ENCODE data around the gene GCNT1.
"Not testable (repeated sequence)": the region's sequence is repeated elsewhere in the genome, so short reads cannot be mapped to it uniquely, and the experiment has no call there.

GCNT1 gene

DNA sequence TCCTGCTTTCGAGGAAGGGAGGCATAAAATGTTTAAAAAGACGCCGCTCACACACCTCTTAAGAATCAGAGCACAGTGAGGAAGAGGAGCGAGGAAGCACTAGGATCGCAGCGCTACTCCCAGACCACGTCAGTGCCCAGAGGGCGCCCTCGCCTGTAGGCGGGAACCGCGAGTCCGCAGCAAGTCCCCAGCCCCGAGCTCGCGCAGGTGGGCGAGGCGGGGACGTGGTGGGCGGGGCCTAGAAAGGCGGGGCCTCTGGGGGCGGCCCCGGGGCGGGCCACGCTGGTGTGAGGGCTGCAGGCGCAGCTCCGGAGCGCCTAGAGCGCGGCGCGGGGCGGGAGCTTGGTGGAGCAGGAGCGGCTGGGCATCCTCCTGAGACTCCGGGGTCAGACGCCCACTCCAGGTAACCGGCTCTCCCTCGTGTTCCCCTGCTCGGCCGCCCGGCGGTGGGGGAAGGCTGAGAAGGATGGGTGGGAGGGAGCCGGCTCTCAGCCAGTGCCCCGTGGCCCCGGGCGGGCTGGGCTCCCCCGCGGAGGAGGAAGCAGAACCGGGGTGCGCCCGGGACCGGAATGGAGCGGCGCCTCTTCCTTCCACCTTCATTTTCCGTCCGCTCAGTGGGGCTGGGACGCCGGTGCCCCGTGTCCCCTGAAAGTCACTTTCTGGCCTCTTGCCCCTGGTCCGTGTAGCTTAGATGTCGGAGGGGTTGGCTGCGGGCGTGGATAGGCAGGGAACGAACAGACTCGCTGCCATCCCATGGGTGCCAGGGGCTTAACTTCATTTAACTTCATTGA lies at the start of gene GCNT1:
Gene GCNT1, plus strand, starts transcription at position 280 of the 791 bp plus-strand sequence. CDS start 43,200 bp downstream, outside the sequence.
- DNase-seq (ENCODE audit: low spot score): peak; percentile 14

DNA sequence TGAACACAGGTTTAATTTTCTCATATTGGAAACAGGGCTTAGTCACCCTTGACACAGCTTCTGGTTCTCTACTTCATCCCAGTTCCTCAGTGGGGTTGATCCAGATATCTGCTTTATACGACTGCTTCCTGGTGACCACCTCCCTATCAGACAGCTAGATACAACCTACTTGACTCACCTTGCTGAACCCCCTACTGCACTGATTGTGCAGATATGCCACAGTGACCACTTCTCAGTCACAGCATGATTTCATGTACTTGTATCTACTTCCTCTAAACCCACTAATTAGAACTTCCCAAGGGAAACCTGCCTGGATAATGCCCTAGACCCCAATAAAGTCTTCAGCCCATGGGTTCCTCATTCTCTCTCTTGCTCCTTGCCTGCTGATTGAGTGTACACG lies 46.3 kb upstream of the GCNT1 start:
- DNase-seq (ENCODE audit: low spot score): no peak

DNA sequence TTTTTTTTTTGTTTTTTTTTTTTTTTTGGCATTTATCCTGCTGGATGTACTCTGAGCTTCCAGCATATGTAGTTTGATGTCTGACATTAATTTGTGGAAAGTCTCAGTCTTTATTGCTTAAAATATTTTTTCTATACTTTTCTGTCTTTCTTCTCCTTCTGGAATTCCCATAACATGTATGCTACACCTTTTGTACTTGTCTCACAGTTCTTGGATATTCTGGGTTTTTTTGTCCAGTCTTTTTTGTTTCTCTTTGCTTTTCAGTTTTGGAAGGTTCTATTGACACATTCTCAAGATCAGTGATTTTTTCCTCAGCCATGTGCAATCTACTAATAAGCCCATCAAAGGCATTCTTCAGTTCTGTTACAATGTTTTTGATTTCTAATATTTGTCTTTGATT lies 45.3 kb upstream of the GCNT1 start:
- no peak for DNase-seq (ENCODE audit: low spot score)

DNA sequence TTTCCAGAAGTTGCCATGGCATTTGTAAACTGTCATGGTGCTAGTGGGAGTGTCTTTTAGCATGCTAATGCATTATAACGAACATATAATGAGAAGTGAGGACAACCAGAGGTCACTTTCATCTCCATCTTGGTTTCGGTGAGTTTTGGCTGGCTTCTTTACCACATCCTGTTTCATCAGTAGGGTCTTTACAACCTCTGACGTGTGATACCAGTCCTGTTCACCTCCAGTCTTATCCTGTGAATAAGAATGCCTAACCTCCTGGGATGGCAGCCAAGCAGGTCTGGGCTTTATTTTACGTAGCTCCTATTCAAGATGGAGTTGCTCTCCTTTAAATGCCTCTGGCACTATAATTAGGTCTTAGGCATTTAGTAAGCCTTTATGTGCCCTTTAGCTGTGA lies 44.3 kb upstream of the GCNT1 start:
- no peak for DNase-seq (ENCODE audit: low spot score)

DNA sequence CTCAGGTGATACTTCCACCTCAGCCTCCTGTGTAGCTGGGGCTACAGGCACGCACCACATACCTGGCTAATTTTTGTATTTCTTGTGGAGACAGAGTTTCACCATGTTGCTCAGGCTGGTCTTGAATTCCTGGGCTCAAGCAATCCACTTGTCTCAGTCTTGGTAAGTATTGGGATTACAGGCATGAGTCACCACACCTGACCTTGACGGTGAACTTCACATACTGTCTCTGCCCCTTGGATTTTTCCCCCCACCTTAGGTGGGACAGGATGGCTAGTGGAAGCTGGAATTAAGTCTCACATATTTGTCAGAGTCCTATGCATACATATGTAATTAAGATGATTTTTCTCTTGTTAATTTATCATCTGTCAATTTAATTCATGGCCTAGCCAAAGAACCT lies 43.8 kb upstream of the GCNT1 start:
- DNase-seq (ENCODE audit: low spot score): no peak

DNA sequence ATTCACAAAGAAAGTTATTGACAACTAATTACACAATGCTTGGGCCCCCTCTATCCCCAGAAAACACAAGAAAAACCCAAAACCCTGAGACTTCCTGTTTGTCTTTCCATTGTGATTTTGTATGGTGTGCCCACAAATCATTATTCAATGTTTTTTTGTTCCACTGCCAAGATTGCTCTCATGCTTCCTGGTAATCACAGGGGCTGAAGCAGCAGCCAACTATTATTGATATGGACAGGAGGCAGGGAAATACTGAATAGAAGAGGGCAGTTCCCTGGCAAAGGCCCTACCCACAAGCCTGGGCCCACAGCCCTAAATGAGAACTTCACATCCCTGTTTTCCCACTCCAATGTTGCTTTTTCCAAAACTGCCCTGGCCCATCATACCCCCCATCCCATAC lies 43.3 kb upstream of the GCNT1 start:
- no peak for DNase-seq (ENCODE audit: low spot score)

DNA sequence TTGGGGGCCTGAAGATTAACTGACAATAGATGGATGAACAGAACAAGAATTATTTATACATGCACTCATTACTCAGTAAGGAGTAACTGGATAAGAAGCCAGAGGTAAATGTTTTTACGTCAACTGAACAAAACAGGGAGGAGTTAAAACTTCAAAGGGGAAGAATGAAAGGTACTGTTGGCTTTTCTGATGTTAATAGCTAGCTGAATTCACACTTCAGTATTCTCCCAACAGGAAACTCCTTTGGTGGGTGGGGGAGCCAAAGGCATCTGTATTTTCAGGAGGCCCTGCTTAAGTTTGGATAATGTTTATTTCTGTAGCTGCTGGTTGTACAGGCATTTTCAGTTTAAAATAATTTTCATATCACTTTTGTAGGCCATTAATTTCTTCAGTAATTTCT lies 41.6 kb upstream of the GCNT1 start:
- DNase-seq (ENCODE audit: low spot score): no peak

DNA sequence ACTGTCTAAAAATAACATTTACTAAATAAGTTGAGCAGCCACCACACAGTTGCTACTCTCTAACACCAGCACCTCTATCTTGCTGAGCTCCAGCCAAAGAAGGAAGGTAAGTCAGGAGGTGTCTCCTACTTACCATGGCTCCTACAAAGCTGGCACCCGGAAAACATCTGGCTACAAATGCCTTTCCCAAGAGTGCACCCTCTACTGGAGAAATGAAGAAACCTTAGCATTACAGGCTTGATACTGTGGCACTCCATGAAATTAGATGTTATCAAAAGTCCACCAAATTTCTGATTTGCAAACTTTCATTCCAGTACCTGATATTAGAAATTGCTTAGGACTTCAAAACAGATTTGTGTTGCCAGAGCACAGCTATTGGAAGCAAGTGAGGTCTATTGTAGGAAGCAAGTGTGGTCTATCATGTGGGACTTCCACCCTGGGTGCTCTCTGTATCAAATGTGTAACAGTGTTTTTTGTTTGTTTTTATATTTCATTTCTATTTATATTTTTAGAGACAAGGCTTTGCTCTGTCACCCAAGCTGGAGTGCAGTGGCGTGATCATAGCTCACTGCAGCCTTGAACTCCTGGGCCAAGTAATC lies 39.1 kb upstream of the GCNT1 start:
- DNase-seq (ENCODE audit: low spot score): peak; percentile 11

DNA sequence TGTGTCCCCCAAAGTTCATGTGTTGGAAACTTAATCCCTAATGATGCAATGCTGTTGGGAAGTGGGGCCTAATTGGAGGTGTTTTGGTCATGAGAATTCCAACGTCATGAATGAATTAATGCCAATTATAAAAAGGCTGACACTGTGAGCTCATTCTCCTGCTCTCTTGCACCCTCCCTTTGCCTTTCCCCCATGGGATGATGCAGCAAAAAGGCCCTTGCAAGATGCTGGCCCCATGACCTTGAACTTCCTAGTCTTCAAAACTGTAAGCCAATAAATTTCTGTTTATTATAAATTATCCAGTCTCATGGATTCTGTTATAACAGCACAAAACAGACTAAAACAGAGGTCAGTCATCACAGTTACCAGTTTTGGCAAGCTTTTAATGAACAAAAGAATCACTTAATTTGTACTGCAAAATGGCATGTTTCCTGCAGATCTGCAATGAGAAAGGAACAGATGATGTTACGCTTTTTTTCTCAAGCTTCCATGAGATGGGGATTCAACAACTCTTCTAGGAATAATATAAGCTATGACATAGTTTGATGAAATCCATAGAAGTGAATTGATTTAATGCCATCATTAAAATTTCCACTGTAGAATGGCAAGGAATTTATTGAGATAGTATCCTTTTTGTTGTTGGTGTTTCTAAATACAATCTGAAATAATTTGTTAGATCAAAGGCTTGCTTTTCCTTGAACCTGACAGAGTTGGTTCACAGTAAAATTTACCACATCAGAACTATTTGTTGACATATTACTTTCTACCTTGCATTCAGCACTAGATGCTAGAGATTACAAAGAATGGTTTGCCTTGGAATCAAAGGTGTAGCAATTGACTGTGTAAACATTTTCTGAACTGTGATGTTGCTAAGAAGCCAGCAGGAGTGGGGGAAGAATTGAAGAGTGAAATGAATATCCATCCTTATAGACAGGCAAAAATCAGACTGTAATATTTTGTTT lies 35.5 kb upstream of the GCNT1 start:
- DNase-seq (ENCODE audit: low spot score): no peak

DNA sequence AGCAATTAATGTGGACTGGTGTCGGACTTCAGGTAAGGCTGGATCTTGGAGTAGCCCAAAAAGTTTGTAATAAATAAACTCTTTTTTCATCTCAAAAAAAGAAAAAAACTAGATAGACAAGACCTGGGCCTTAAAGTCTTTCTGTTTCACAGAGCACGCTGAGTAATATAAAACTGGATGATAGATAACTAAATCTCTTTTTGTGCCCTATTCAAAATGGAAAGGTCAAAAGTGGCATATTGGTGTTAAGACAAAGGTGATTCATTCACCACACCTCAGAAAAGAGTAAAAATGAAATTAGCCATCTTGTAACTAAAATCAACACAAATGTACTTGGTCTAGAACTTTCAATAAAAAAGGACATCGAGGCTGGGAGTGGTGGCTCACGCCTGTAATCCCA lies 34.5 kb upstream of the GCNT1 start:
- DNase-seq (ENCODE audit: low spot score): no peak

DNA sequence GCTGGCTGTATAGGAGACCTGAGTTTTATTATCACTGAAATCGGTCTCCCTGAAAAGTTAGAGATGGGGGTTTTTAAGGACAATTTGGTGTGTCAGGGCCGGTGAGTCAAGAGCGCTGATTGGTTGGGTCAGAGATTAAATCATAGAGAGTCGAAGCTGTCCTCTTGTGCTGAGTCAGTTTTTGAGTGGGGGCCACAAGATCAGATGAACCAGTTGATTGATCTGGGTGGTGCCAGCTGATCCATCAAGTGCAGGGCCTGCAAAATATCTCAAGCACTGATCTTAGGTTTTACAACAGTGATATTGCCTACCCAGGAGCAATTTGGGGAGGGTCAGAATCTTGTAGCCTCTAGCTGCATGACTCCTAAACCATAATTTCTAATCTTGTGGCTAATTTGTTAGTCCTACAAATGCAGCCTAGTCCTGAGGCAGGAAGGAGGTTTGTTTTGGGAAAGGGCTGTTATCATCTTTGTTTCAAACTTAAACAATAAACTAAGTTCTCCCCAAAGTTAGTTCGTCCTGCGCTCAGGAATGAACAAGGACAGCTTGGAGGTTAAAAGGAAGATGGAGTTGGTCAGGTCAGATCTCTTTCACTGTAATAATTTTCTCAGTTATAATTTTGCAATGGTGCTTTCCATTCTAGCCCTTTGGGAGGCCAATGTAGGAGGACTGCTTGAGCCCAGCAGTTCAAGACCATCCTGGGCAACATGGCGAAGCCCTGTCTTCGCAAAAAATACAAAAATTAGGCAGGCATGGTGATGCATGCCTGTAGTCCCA lies 33.1 kb upstream of the GCNT1 start:
- DNase-seq (ENCODE audit: low spot score): no peak

DNA sequence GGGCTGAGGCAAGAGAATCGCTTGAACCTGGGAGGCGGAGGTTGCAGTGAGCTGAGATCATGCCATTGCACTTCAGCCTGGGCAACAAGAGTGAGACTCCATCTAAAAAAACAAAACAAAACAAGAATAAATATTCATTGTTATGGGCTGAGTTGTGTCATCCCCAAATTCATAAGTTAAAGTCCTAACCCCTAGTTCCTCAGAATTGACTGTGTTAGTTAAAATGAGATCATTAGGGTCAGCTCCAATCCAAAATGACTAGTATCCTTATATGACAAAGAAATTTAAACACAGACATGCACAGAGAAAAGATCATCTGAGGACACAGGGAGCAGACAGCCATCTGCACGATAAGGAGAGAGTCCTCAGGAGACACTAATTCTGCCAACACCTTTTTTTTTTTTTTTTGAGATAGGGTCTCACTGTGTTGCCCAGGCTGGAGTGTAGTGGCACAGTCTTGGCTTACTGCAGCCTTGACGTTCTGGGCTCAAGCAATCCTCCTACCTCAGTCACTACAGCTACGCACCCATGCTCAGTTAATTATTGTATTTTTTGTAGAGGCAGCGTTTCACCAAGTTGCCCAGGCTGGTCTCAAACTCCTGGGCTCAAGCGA lies 32.1 kb upstream of the GCNT1 start:
- no peak for DNase-seq (ENCODE audit: low spot score)

DNA sequence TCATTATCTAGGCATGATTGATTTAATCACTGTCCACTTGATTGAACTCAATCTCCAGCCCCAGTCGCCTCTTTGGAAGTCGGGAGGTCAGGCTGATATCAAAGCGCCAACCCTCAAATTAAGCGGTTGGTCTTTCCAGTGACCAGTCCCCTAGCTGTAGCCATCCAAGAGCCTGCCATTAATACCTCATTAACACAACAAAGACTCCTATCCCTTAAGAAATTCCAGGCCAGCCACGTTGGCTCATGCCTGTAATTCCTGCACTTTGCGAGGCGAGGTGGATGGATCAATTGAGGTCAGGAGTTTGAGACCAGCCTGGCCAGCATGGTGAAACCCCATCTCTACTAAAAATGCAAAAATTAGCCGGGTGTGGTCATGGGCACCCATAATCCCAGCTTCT lies 27.4 kb upstream of the GCNT1 start:
- no peak for DNase-seq (ENCODE audit: low spot score)

DNA sequence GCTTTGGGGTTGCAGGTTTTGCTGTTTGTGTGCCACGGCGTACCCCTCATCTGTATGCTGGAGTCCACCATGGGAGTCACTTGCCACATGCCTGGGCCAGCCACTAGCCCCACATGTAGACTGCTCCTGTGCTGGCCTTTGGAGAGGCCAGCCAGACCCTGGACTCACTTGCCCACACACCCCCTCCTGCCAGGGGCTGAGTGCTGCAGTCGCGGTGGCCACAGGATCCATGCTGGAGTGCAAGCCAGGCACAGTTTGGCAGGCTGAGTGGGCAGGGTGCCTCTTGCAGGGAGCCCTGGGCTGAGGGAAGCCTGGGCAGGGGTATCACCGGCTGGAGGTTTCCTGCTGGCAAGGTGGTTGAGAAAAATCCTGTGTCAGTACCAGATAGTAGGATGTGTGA lies 25.6 kb upstream of the GCNT1 start:
- no peak for DNase-seq (ENCODE audit: low spot score)

DNA sequence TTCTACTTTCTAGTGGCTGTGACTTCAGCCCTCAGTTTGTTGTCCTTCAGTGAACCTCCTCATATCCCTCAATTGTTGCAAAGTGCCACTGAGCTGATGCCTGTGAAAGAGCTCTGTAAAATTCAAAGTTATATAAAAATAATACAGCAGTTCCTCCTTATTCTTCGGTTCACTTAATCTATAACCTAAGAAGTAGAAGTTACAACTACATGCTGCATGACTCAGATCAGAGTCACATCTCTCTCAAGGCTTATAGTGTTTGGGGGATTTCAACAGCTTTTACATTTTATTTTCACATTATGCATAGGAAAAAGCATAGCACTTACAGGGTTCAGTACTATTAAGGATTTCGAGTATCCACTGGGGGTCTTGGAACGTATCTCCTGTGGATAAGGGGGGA lies 25.1 kb upstream of the GCNT1 start:
- DNase-seq (ENCODE audit: low spot score): no peak

DNA sequence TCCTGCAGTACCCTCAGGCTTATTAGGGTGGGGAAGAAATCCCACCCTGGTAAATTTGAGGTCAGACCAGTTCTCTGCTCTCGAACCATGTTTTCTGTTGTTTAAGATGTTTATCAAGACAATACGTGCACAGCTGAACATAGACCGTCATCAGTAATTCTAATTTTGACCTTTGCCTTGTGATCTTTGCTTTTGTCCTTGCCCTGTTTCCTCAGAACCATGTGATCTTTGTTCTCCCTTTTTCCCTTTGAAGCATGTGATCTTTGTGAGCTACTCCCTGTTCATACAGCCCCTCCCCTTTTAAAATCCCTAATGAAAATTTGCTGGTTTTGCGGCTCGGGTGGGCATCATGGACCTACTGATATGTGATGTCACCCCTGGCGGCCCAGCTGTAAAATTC lies 24.1 kb upstream of the GCNT1 start:
- DNase-seq (ENCODE audit: low spot score): not testable (repeated sequence)

DNA sequence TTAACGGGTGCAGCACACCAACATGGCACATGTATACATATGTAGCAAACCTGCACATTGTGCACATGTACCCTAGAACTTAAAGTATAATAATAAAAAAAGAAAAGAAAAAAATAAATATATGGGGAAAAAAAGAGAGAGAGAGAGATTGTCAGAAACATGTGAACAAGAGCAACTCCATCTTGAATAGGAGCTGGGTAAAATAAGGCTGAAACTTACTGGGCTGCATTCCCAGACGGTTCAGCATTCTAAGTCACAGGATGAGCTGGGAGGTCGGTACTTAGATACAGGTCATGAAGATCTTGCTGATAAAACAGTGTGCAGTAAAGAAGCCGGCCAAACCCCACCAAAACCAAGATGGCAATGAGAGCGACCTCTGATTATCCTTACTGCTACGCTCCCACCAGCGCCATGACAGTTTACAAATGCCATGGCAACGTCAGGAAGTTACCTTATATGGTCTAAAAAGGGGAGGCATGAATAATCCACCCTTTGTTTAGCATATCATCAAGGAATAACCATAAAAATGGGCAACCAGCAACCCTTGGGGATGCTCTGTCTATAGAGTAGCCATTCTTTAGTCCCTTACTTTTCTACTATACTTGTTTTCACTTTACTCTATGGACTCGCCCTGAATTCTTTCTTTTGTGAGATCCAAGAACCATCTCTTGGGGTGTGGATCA lies 21.8 kb upstream of the GCNT1 start:
- not testable (repeated sequence) for DNase-seq (ENCODE audit: low spot score)

DNA sequence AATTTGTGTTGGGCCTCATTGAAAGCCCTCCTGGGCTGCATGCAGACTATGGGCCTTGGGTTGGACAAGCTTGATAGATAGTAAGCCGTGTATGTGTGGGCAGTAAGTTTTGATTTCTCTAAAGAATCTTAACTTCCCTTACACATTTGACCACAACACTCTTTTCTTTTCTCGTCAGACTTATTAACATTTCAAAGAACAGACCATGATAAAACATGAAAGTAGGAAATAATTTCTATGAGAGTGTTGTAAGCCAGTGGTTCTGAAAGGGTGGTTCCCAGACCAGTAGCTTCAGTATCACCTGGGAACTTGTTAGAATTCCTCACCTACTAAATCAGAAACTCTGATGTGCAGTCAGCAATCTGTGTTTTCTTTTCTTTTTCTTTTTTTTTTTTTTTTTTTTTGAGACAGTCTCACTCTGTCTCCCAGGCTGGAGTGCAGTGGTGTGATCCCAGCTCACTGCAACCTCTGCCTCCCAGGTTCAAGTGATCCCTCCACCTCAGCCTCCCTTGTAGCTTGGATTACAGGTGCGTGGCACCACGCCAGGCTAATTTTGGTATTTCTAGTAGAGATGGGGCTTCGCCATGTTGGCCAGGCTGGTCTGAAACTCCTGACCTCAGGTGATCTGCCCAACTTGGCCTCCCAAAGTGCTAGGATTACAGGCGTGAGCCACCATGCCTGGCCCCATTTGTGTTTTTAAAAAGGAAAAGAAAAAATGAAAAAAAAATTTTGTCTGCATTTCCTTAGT lies 20.0 kb upstream of the GCNT1 start:
- no peak for DNase-seq (ENCODE audit: low spot score)

DNA sequence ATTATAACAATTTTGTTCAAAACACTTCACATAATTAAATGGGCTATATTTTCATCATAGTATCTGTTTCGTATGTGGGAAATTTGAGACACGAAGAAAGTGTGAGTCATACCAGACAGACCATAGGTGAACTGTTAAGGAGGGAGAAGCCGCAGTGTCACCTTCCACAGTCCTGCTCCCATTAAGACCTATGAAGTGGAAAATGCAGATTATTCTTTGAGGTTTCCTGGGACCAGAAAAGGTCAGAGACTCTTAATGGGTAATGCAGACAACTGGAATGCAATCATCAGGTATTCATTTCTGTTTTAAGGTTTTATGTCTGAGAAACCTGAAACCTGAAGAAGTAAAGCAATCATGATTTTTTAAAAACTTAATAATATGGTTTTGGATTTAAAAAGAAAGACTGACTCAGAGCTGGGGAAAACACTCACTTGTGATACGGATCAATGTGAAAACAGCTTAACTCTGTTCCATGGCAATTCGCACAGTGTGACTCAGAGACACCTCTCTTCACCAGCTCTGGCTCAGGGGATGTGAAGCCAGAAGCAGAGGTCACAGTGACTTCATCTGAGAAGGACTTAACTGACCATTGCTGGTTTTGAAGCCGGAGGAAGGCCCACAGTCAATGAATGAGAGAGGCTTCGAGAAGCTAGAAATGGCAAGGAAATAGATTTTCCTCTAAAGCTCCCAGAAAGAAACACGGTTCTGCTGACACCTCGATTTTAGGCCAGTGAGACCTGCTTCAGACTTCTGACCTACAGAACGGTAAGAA lies 17.2 kb upstream of the GCNT1 start:
- DNase-seq (ENCODE audit: low spot score): no peak

All from kidney capillary endothelial cell (primary cell).